Ishikawa (cell line): ENCODE data around the gene MLH1.

Experiments used
- CEBPB ChIP-seq: IDR thresholded peaks from 2 replicates; pipeline ENCODE4 v1.6.1; 2012
- MAX ChIP-seq: IDR thresholded peaks from 2 replicates; pipeline ENCODE4 v1.6.1; 2012
- RAD21 ChIP-seq: IDR thresholded peaks from 2 replicates; pipeline ENCODE4 v1.6.1; 2012; ENCODE audit warnings: low read depth
- TCF12 ChIP-seq: IDR thresholded peaks from 2 replicates; pipeline ENCODE4 v1.6.1; 2012; ENCODE audit warnings: low read depth
- USF1 ChIP-seq: IDR thresholded peaks from 2 replicates; pipeline ENCODE4 v1.6.1; 2012
- ZBTB7A ChIP-seq: IDR thresholded peaks from 2 replicates; pipeline ENCODE4 v1.6.1; 2012; ENCODE audit warnings: low read depth

- TF ChIP-seq TCF12 (no peak), MAX (no peak), ZBTB7A (no peak), RAD21 (no peak), USF1 (no peak), CEBPB (no peak)
Observed at GRCh38 chr3:37025561-37026335, 32.4 kb downstream of the MLH1 start.
